Mucosa of rectum (tissue), 2 donors: ENCODE results near the gene MDGA2.

ENCODE experiments used
- H3K27ac ChIP-seq, 2 donors: one replicate each; pipeline ENCODE4 v1.7.0; 2013; ENCODE audit warnings: inconsistent platforms in 2 of 2, low read depth in 2 of 2, low read length in 2 of 2
- H3K27me3 ChIP-seq, 2 donors: one replicate each; pipeline ENCODE4 v1.7.0; 2013; ENCODE audit warnings: low read length in 2 of 2; ENCODE audit not compliant: control insufficient read depth in 2 of 2, insufficient read depth in 2 of 2
- H3K36me3 ChIP-seq, 2 donors: one replicate each; pipeline ENCODE4 v1.7.0; 2013; ENCODE audit warnings: low read length in 2 of 2; ENCODE audit not compliant: control insufficient read depth in 2 of 2, insufficient read depth in 2 of 2
- H3K4me1 ChIP-seq, 2 donors: one replicate each; pipeline ENCODE4 v1.7.0; 2013; ENCODE audit warnings: low read length in 2 of 2, mild to moderate bottlenecking in 1 of 2; ENCODE audit not compliant: control insufficient read depth in 2 of 2, insufficient read depth in 2 of 2
- H3K4me3 ChIP-seq, 2 donors: one replicate each; pipeline ENCODE4 v1.7.0; 2013; ENCODE audit warnings: low read length in 2 of 2
- H3K9ac ChIP-seq, 2 donors: one replicate each; pipeline ENCODE4 v1.7.0; 2013; ENCODE audit warnings: low read length in 2 of 2, low read depth in 1 of 2, mild to moderate bottlenecking in 1 of 2
- H3K9me3 ChIP-seq, 2 donors: one replicate each; pipeline ENCODE4 v1.7.0; 2013; ENCODE audit warnings: low read length in 2 of 2; ENCODE audit not compliant: control insufficient read depth in 2 of 2
- donor health status: healthy.
- donor health status: Normal muscosa, but diverticular disease.

The MDGA2 gene

DNA sequence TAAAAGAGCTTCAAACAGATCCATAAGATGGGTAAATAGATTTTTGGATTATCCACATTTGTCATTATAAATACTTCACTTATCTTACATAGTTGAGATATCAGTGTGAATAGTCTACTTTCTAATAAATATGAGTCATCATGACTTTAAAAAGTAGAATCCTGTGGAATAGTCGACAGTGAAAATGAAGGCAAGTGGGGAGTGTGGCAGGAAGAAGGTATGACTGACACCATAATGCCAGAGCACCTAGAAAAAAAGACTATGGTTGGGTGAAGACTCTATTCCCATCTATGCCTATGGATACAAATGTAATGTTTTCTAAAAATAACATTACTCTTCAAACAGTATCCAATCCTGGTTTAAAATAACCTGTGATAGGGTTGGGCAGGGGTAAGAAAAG is 117.5 kb downstream of the MDGA2 start:
- Histone ChIP-seq H3K4me1 (no peaks in the 10 kb centered on the region), H3K9me3 (no peaks in the 10 kb centered on the region), H3K27ac (no peak overlapping the region)

DNA sequence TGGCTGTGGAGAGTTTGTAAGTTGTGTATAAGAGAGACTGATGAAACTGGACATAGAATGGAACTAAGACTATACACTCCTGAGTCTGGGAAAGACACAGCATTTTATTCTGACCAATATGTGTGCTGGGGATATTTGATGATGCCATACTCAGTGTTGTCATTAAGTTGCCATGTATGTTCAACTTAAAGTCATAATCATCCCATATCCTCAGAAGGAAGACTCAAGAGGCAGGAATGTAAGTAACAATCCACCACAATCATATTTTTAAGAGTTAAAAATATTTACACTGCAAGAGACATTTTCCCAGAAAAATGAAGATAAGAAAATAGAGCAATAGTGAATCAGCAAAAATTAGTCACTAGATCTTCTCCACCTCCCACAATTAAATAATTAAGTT is 120.1 kb downstream of the MDGA2 start:
- Histone ChIP-seq H3K9ac (no peak overlapping the region), H3K4me3 (no peak overlapping the region), H3K9me3 (no peaks in the 10 kb centered on the region), H3K27me3 (no peaks in the 10 kb centered on the region), H3K36me3 (no peaks in the 10 kb centered on the region), H3K27ac (no peak overlapping the region), H3K4me1 (no peaks in the 10 kb centered on the region)

More for the DNA sequence above, 117.5 kb downstream of the MDGA2 start:
- H3K4me3 ChIP-seq, result no peak overlapping the region
- H3K27me3 ChIP-seq, result no peaks in the 10 kb centered on the region
- H3K9ac ChIP-seq, result no peak overlapping the region
- H3K36me3 ChIP-seq, result no peaks in the 10 kb centered on the region

DNA sequence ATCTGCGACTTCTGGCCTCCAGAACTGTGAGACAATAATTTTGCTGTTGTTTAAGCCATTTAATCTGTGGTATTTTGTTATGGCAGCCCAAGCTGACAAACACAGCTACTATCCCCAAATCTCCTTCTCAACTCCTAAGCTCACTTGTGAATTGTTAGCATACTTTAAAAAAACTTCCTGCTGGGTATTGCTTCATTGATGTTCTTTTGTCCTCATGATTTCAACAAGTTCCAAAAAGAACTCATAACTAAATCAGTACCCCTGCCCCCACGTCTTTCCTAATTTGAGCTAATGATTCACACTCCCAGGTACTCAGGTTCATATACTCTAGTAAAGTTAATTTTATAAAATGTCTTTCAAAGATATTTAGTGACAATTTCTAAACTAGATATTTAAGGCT is 125.5 kb downstream of the MDGA2 start:
- Histone ChIP-seq H3K36me3 (no peaks in the 10 kb centered on the region), H3K27ac (no peak overlapping the region), H3K9me3 (no peaks in the 10 kb centered on the region), H3K4me1 (no peaks in the 10 kb centered on the region), H3K4me3 (no peak overlapping the region), H3K9ac (no peak overlapping the region), H3K27me3 (no peaks in the 10 kb centered on the region)

GRCh38 chr14:47543459-47543858 is 131.9 kb downstream of the MDGA2 start:
- H3K27ac ChIP-seq, result no peak overlapping the region
- no peaks in the 10 kb centered on the region for H3K36me3 ChIP-seq
- H3K9me3 ChIP-seq, result no peaks in the 10 kb centered on the region
- no peak overlapping the region for H3K4me3 ChIP-seq
- no peak overlapping the region for H3K9ac ChIP-seq
- no peaks in the 10 kb centered on the region for H3K4me1 ChIP-seq
- no peaks in the 10 kb centered on the region for H3K27me3 ChIP-seq

- Histone ChIP-seq H3K4me3 (no peak overlapping the region), H3K36me3 (no peaks in the 10 kb centered on the region), H3K27ac (no peak overlapping the region), H3K9me3 (no peaks in the 10 kb centered on the region), H3K4me1 (no peaks in the 10 kb centered on the region), H3K9ac (no peak overlapping the region), H3K27me3 (no peaks in the 10 kb centered on the region)
These were observed 133.7 kb downstream of the MDGA2 start for GRCh38 chr14:47541662-47542061.

- H3K4me3 ChIP-seq, result no peak overlapping the region
These were observed 136.4 kb downstream of the MDGA2 start for GRCh38 chr14:47539031-47539461.

GRCh38 chr14:47536341-47536740 is 139.1 kb downstream of the MDGA2 start:
- Histone ChIP-seq H3K36me3 (no peaks in the 10 kb centered on the region), H3K9me3 (peaks cover 0 to 2% of the 10 kb centered on the region in 2 donors), H3K4me1 (no peaks in the 10 kb centered on the region), H3K27me3 (no peaks in the 10 kb centered on the region), H3K4me3 (no peak overlapping the region), H3K27ac (no peak overlapping the region), H3K9ac (no peak overlapping the region)

More at GRCh38 chr14:47539031-47539461, 136.4 kb downstream of the MDGA2 start:
- Histone ChIP-seq H3K36me3 (no peaks in the 10 kb centered on the region), H3K9ac (no peak overlapping the region), H3K27ac (no peak overlapping the region), H3K9me3 (no peaks in the 10 kb centered on the region), H3K27me3 (no peaks in the 10 kb centered on the region), H3K4me1 (no peaks in the 10 kb centered on the region)

- Histone ChIP-seq H3K27ac (no peak overlapping the region), H3K9ac (no peak overlapping the region), H3K9me3 (no peaks in the 10 kb centered on the region), H3K36me3 (no peaks in the 10 kb centered on the region), H3K4me1 (no peaks in the 10 kb centered on the region), H3K27me3 (no peaks in the 10 kb centered on the region), H3K4me3 (no peak overlapping the region)
These were observed 148.7 kb downstream of the MDGA2 start for GRCh38 chr14:47526591-47527244.

GRCh38 chr14:47524524-47524923 is 150.9 kb downstream of the MDGA2 start:
- Histone ChIP-seq H3K36me3 (no peaks in the 10 kb centered on the region), H3K27ac (no peak overlapping the region), H3K9ac (no peak overlapping the region), H3K4me3 (no peak overlapping the region), H3K9me3 (no peaks in the 10 kb centered on the region), H3K27me3 (no peaks in the 10 kb centered on the region), H3K4me1 (no peaks in the 10 kb centered on the region)

DNA sequence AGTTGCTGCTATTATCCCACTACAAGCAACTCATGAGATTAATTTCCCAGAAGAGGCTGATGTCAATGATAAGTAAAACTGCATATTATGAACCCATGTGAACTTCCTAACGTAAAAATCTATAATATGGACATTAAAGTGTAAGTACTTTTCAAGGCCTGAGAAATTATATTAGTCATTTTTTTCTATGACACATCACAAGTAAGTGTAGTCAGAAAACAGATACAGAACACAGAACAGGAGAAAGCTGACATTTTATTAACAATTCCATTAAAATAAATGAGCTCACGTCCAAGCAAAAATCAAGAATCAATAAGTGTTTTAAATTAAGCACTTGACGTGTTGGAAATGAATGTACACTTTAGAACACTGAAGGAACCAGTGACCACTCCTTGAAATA is 155.0 kb downstream of the MDGA2 start:
- Histone ChIP-seq H3K9ac (no peak overlapping the region), H3K27me3 (no peaks in the 10 kb centered on the region), H3K9me3 (peaks cover 0 to 3% of the 10 kb centered on the region in 2 donors), H3K27ac (no peak overlapping the region), H3K4me3 (no peak overlapping the region), H3K36me3 (no peaks in the 10 kb centered on the region), H3K4me1 (no peaks in the 10 kb centered on the region)
